Testis (tissue), 2 donors: ENCODE data around the gene MRAP.

Experiments used
- CTCF ChIP-seq, 3 experiments: fragments of 450-650 bp in 2 of 3; fragments of 200-600 bp in 1 of 3; sonication (generic) in 1 of 3; IDR thresholded peaks; one replicate each; pipeline ENCODE4 v1.5.1; 2016 to 2019; ENCODE audit warnings: antibody characterized with exemption in 3 of 3, mild to moderate bottlenecking in 2 of 3, moderate library complexity in 1 of 3
- POLR2A ChIP-seq: fragments of 450-650 bp; IDR thresholded peaks from one replicate; pipeline ENCODE4 v1.6.1; 2017; ENCODE audit warnings: antibody characterized with exemption, mild to moderate bottlenecking, moderate library complexity

- TF ChIP-seq POLR2A (no peak), CTCF (IDR thresholded peaks at IDR 0.05) (no peak)
Measured at GRCh38 chr21:32299695-32300094, 1.0 kb downstream of the MRAP start.
